Measurements from ENCODE around the gene ITLN1.
"Not testable (repeated sequence)": the region's sequence is repeated elsewhere in the genome, so short reads cannot be mapped to it uniquely, and the experiment has no call there.

The ITLN1 gene

GRCh38 chr1:160888926-160889325 lies 3.9 kb upstream of the ITLN1 start:
- DNase-seq (ENCODE audit: low read depth, low spot score): no peak
- Histone ChIP-seq H3K9me3 (ENCODE audit: low read depth, low read length) (no peaks in the 10 kb centered on the region), H3K36me3 (ENCODE audit: insufficient read depth, low read length) (no peaks in the 10 kb centered on the region), H3K27ac (no peak overlapping the region), H3K9ac (ENCODE audit: insufficient read length) (no peak overlapping the region), H3K4me3 (no peak overlapping the region)
- TF ChIP-seq FOXP2 (optimal IDR thresholded peaks at IDR 0.05; ENCODE audit: control extremely low read depth, extremely low read length, insufficient read depth) (no peak), POLR2AphosphoS5 (IDR thresholded peaks at IDR 0.05; ENCODE audit: borderline replicate concordance, low read depth, low read length) (no peak), EZH2 (IDR thresholded peaks at IDR 0.05) (no peak)

- H3K36me3 ChIP-seq (ENCODE audit: insufficient read depth, low read length): no peaks in the 10 kb centered on the region
- no peak overlapping the region for H3K4me3 ChIP-seq
- no peak overlapping the region for H3K9ac ChIP-seq (ENCODE audit: insufficient read length)
- no peaks in the 10 kb centered on the region for H3K9me3 ChIP-seq (ENCODE audit: low read depth, low read length)
- TF ChIP-seq POLR2AphosphoS5 (IDR thresholded peaks at IDR 0.05; ENCODE audit: borderline replicate concordance, low read depth, low read length) (no peak), EZH2 (IDR thresholded peaks at IDR 0.05) (no peak), FOXP2 (optimal IDR thresholded peaks at IDR 0.05; ENCODE audit: control extremely low read depth, extremely low read length, insufficient read depth) (no peak)
- H3K27ac ChIP-seq: no peak overlapping the region
- DNase-seq (ENCODE audit: low read depth, low spot score): no peak
Observed at GRCh38 chr1:160887071-160887470, 2.1 kb upstream of the ITLN1 start.

- Histone ChIP-seq H3K36me3 (ENCODE audit: insufficient read depth, low read length) (no peaks in the 10 kb centered on the region), H3K9me3 (ENCODE audit: low read depth, low read length) (no peaks in the 10 kb centered on the region), H3K4me3 (no peak overlapping the region), H3K9ac (ENCODE audit: insufficient read length) (no peak overlapping the region), H3K27ac (no peak overlapping the region)
- no peak for DNase-seq (ENCODE audit: low read depth, low spot score)
- TF ChIP-seq POLR2AphosphoS5 (IDR thresholded peaks at IDR 0.05; ENCODE audit: borderline replicate concordance, low read depth, low read length): no peak
- no peak for TF ChIP-seq EZH2 (IDR thresholded peaks at IDR 0.05)
- no peak for TF ChIP-seq FOXP2 (optimal IDR thresholded peaks at IDR 0.05; ENCODE audit: control extremely low read depth, extremely low read length, insufficient read depth)
Observed at GRCh38 chr1:160884579-160884978, 401 bp downstream of the ITLN1 start.

- H3K9ac ChIP-seq (ENCODE audit: insufficient read length): no peak overlapping the region
- H3K36me3 ChIP-seq (ENCODE audit: insufficient read depth, low read length): no peaks in the 10 kb centered on the region
- DNase-seq (ENCODE audit: low read depth, low spot score): no peak
- no peak overlapping the region for H3K4me3 ChIP-seq
- TF ChIP-seq POLR2AphosphoS5 (IDR thresholded peaks at IDR 0.05; ENCODE audit: borderline replicate concordance, low read depth, low read length): no peak
- no peak for TF ChIP-seq FOXP2 (optimal IDR thresholded peaks at IDR 0.05; ENCODE audit: control extremely low read depth, extremely low read length, insufficient read depth)
- no peak for TF ChIP-seq EZH2 (IDR thresholded peaks at IDR 0.05)
- no peak overlapping the region for H3K27ac ChIP-seq
- no peaks in the 10 kb centered on the region for H3K9me3 ChIP-seq (ENCODE audit: low read depth, low read length)
Observed at GRCh38 chr1:160883581-160884513, 1.1 kb downstream of the ITLN1 start.

GRCh38 chr1:160882582-160882981 lies 2.4 kb downstream of the ITLN1 start:
- TF ChIP-seq FOXP2 (optimal IDR thresholded peaks at IDR 0.05; ENCODE audit: control extremely low read depth, extremely low read length, insufficient read depth) (no peak), POLR2AphosphoS5 (IDR thresholded peaks at IDR 0.05; ENCODE audit: borderline replicate concordance, low read depth, low read length) (no peak), EZH2 (IDR thresholded peaks at IDR 0.05) (no peak)
- Histone ChIP-seq H3K27ac (no peak overlapping the region), H3K9ac (ENCODE audit: insufficient read length) (no peak overlapping the region), H3K9me3 (ENCODE audit: low read depth, low read length) (no peaks in the 10 kb centered on the region), H3K36me3 (ENCODE audit: insufficient read depth, low read length) (no peaks in the 10 kb centered on the region), H3K4me3 (no peak overlapping the region)
- no peak for DNase-seq (ENCODE audit: low read depth, low spot score)

GRCh38 chr1:160881264-160881663 lies 3.7 kb downstream of the ITLN1 start:
- not testable (repeated sequence) for H3K4me3 ChIP-seq; H3K9ac ChIP-seq (ENCODE audit: insufficient read length); DNase-seq (ENCODE audit: low read depth, low spot score); H3K9me3 ChIP-seq (ENCODE audit: low read depth, low read length); H3K36me3 ChIP-seq (ENCODE audit: insufficient read depth, low read length); H3K27ac ChIP-seq

- DNase-seq (ENCODE audit: low read depth, low spot score): no peak
- H3K36me3 ChIP-seq (ENCODE audit: insufficient read depth, low read length): no peaks in the 10 kb centered on the region
- no peak for TF ChIP-seq EZH2 (IDR thresholded peaks at IDR 0.05)
- TF ChIP-seq FOXP2 (optimal IDR thresholded peaks at IDR 0.05; ENCODE audit: control extremely low read depth, extremely low read length, insufficient read depth): no peak
- no peak overlapping the region for H3K4me3 ChIP-seq
- no peaks in the 10 kb centered on the region for H3K9me3 ChIP-seq (ENCODE audit: low read depth, low read length)
- no peak overlapping the region for H3K27ac ChIP-seq
- no peak overlapping the region for H3K9ac ChIP-seq (ENCODE audit: insufficient read length)
Observed at GRCh38 chr1:160880216-160880615, 4.8 kb downstream of the ITLN1 start.

- Histone ChIP-seq H3K9ac (ENCODE audit: insufficient read length) (no peak overlapping the region), H3K36me3 (ENCODE audit: insufficient read depth, low read length) (no peaks in the 10 kb centered on the region), H3K9me3 (ENCODE audit: low read depth, low read length) (no peaks in the 10 kb centered on the region), H3K27ac (no peak overlapping the region), H3K4me3 (no peak overlapping the region)
- no peak for TF ChIP-seq FOXP2 (optimal IDR thresholded peaks at IDR 0.05; ENCODE audit: control extremely low read depth, extremely low read length, insufficient read depth)
- no peak for TF ChIP-seq EZH2 (IDR thresholded peaks at IDR 0.05)
- no peak for TF ChIP-seq POLR2AphosphoS5 (IDR thresholded peaks at IDR 0.05; ENCODE audit: borderline replicate concordance, low read depth, low read length)
- DNase-seq (ENCODE audit: low read depth, low spot score): no peak
Observed at GRCh38 chr1:160879056-160879455, 5.9 kb downstream of the ITLN1 start.

- TF ChIP-seq FOXP2 (optimal IDR thresholded peaks at IDR 0.05; ENCODE audit: control extremely low read depth, extremely low read length, insufficient read depth) (no peak), EZH2 (IDR thresholded peaks at IDR 0.05) (no peak), POLR2AphosphoS5 (IDR thresholded peaks at IDR 0.05; ENCODE audit: borderline replicate concordance, low read depth, low read length) (no peak)
- no peak overlapping the region for H3K27ac ChIP-seq
- no peaks in the 10 kb centered on the region for H3K36me3 ChIP-seq (ENCODE audit: insufficient read depth, low read length)
- H3K9me3 ChIP-seq (ENCODE audit: low read depth, low read length): no peaks in the 10 kb centered on the region
- no peak overlapping the region for H3K9ac ChIP-seq (ENCODE audit: insufficient read length)
- no peak overlapping the region for H3K4me3 ChIP-seq
- DNase-seq (ENCODE audit: low read depth, low spot score): no peak
Observed at GRCh38 chr1:160877221-160877620, 7.8 kb downstream of the ITLN1 start.
